Esophagus muscularis mucosa (tissue), 4 donors: ENCODE results near the gene FTL. TPM values are rescaled to one million over a fixed set of nuclear protein-coding genes. Genes with fewer than 3 reads are reported as not detected.

Experiments used
- DNase-seq: peaks from one replicate; pipeline ENCODE4 v3.0.0-alpha.2; 2017; ENCODE audit errors: extremely low spot score
- H3K27ac ChIP-seq, 4 donors: fragments of 200-600 bp; sonication (generic); replicated peaks in 1 of 4; 1 replicate in 3 of 4; 2 replicates in 1 of 4; pipeline ENCODE4 v1.5.1; 2016 to 2019; ENCODE audit warnings: mild to moderate bottlenecking in 1 of 4
- H3K27me3 ChIP-seq, 4 donors: fragments of 200-600 bp; sonication (generic); one replicate each; pipeline versions ENCODE4 v1.5.1 to v1.6.0; 2016 to 2019
- H3K36me3 ChIP-seq, 4 donors: fragments of 200-600 bp; sonication (generic); one replicate each; pipeline ENCODE4 v1.5.1; 2016 to 2019
- H3K4me1 ChIP-seq, 4 donors: fragments of 200-600 bp; sonication (generic); one replicate each; pipeline ENCODE4 v1.5.1; 2016 to 2019
- H3K4me3 ChIP-seq, 4 donors: fragments of 200-600 bp; sonication (generic); 1 replicate in 2 of 4; 2 replicates in 2 of 4; pipeline ENCODE4 v1.5.1; 2016 to 2019; ENCODE audit warnings: mild to moderate bottlenecking in 4 of 4, moderate library complexity in 1 of 4
- H3K9me3 ChIP-seq, 4 donors: fragments of 200-600 bp; sonication (generic); 1 replicate in 3 of 4; 2 replicates in 1 of 4; pipeline ENCODE4 v1.5.1; 2016 to 2019
- CTCF ChIP-seq, 3 experiments: fragments of 200-600 bp in 2 of 3; fragments of 450-650 bp in 1 of 3; sonication (generic) in 2 of 3; IDR thresholded peaks; one replicate each; pipeline ENCODE4 v1.5.1; 2017 to 2019; ENCODE audit warnings: antibody characterized with exemption in 3 of 3, mild to moderate bottlenecking in 2 of 3, moderate library complexity in 1 of 3
- EP300 ChIP-seq: sonication (generic); formaldehyde crosslinking; IDR thresholded peaks from one replicate; pipeline ENCODE4 v1.6.1; 2017; ENCODE audit warnings: antibody characterized with exemption
- POLR2A ChIP-seq: fragments of 450-650 bp; IDR thresholded peaks from one replicate; pipeline ENCODE4 v1.6.1; 2017; ENCODE audit warnings: antibody characterized with exemption, moderate library complexity, mild to moderate bottlenecking, low read depth
- POLR2AphosphoS5 ChIP-seq, 2 donors: sonication (generic); formaldehyde crosslinking; IDR thresholded peaks; one replicate each; pipeline ENCODE4 v1.6.1; 2017; ENCODE audit warnings: antibody characterized with exemption in 2 of 2
- WGBS: methylation state at CpG from one replicate; pipeline ENCODE4 v1.1.5; 2018; 5-methylcytosine and 5-hydroxymethylcytosine counted together
- intact Hi-C: fragments of 100-400 bp; cut with DNase I; formaldehyde crosslinking; loops from one replicate; pipeline ENCODE4 v1.15.1; 2023
- total RNA-seq, 4 donors: library from RNA; depleted of rRNA; stranded (reverse); fragments of >200 nt; gene quantifications; one replicate each; pipeline versions ENCODE4 v1.1.0 to v1.2.1, GENCODE V29; 2016

FTL gene
- total RNA-seq, 4 donors from 2014 or later, result 3,246 to 4,339 (median 3,896) TPM

- 62% methylated on average over 4 of the region's 4 CpGs for WGBS
- Histone ChIP-seq H3K4me1 (peaks cover 47 to 58% (median 55%) of the 10 kb centered on the region in 4 donors), H3K4me3 (no peak overlapping the region), H3K27me3 (no peaks in the 10 kb centered on the region), H3K9me3 (no peaks in the 10 kb centered on the region), H3K36me3 (peaks cover 20 to 75% (median 64%) of the 10 kb centered on the region in 4 donors), H3K27ac (peak overlapping the region; percentile 53 to 93 (median 92))
- TF ChIP-seq EP300 (no peak), CTCF (IDR thresholded peaks at IDR 0.05) (no peak), POLR2A (no peak), POLR2AphosphoS5 (IDR thresholded peaks at IDR 0.05) (no peak)
- no peak for DNase-seq
- intact Hi-C loops, result loop anchor here (5.0 kb wide), 1 partner anchor 96 kb away; the partner anchor contains the start of gene PPP1R15A
These were observed 3.1 kb downstream of the FTL start for GRCh38 chr19:48968179-48968661.

- Histone ChIP-seq H3K9me3 (no peaks in the 10 kb centered on the region), H3K36me3 (peaks cover 26 to 81% (median 70%) of the 10 kb centered on the region in 4 donors), H3K4me3 (no peak overlapping the region), H3K27ac (peak overlapping the region in 3 of 4 donors; percentile 17 to 93 (median 93)), H3K4me1 (peaks cover 41 to 52% (median 49%) of the 10 kb centered on the region in 4 donors), H3K27me3 (no peaks in the 10 kb centered on the region)
- TF ChIP-seq POLR2A (no peak), CTCF (IDR thresholded peaks at IDR 0.05) (no peak), EP300 (no peak), POLR2AphosphoS5 (IDR thresholded peaks at IDR 0.05) (no peak)
- no peak for DNase-seq
- WGBS, result 55% methylated on average over 5 of the region's 15 CpGs
- intact Hi-C loops, result loop anchor here (5.0 kb wide), 1 partner anchor 97 kb away; the partner anchor contains the start of gene PPP1R15A
These were observed 3.7 kb downstream of the FTL start for GRCh38 chr19:48968813-48969218.

GRCh38 chr19:48969276-48970138 lies 4.4 kb downstream of the FTL start:
- H3K36me3 ChIP-seq, result peaks cover 31 to 88% (median 77%) of the 10 kb centered on the region in 4 donors
- H3K4me3 ChIP-seq, result no peak overlapping the region
- no peaks in the 10 kb centered on the region for H3K27me3 ChIP-seq
- TF ChIP-seq EP300, result no peak
- TF ChIP-seq POLR2AphosphoS5 (IDR thresholded peaks at IDR 0.05), result no peak
- no peak for TF ChIP-seq POLR2A
- no peak for TF ChIP-seq CTCF (IDR thresholded peaks at IDR 0.05)
- intact Hi-C loops, result loop anchor here (5.0 kb wide), 2 partner anchors 97 to 182 kb away; partner anchors contain the start of gene PPP1R15A
- WGBS, result 94% methylated on average over 39 of the region's 45 CpGs
- H3K4me1 ChIP-seq, result peaks cover 35 to 45% (median 42%) of the 10 kb centered on the region in 4 donors
- DNase-seq, result no peak
- H3K27ac ChIP-seq, result peak overlapping the region in 2 of 4 donors; percentile 93
- H3K9me3 ChIP-seq, result no peaks in the 10 kb centered on the region

- Histone ChIP-seq H3K36me3 (peaks cover 31 to 96% (median 82%) of the 10 kb centered on the region in 4 donors), H3K27me3 (no peaks in the 10 kb centered on the region), H3K27ac (peak overlapping the region in 3 of 4 donors; percentile 32 to 61 (median 51)), H3K4me1 (peaks cover 32 to 41% (median 38%) of the 10 kb centered on the region in 4 donors), H3K4me3 (no peak overlapping the region), H3K9me3 (no peaks in the 10 kb centered on the region)
- TF ChIP-seq CTCF (IDR thresholded peaks at IDR 0.05) (no peak), POLR2A (no peak), EP300 (no peak), POLR2AphosphoS5 (IDR thresholded peaks at IDR 0.05) (no peak)
- intact Hi-C loops, result loop anchor here (5.0 kb wide), 1 partner anchor 183 kb away; no protein-coding TSS in a partner anchor
- no peak for DNase-seq
- WGBS, result 85% methylated on average over 23 of the region's 23 CpGs
These were observed 5.1 kb downstream of the FTL start for GRCh38 chr19:48970139-48970766.
